Left renal pelvis (tissue), 4 donors: Measurements from ENCODE around the gene NKAPL. TPM values are rescaled to one million over a fixed set of nuclear protein-coding genes. Genes with fewer than 3 reads are reported as not detected.

ENCODE experiments used
- DNase-seq, 4 donors: peaks; one replicate each; pipeline ENCODE4 v3.0.0-alpha.2; 2013; ENCODE audit warnings: low read depth in 4 of 4, low spot score in 3 of 4
- polyA plus RNA-seq, 4 donors: library from polyadenylated mRNA; unstranded; fragments of 120-200 nt; gene quantifications; one replicate each; pipeline ENCODE4 v1.2.1, GENCODE V29; 2013; ENCODE audit not compliant: insufficient read length in 4 of 4

NKAPL gene
- polyA plus RNA-seq, 4 donors, result 0.91 to 3.0 (median 2.3) TPM

- DNase-seq, result no peak
These were observed 15.2 kb upstream of the NKAPL start for GRCh38 chr6:28243946-28244345.

DNA sequence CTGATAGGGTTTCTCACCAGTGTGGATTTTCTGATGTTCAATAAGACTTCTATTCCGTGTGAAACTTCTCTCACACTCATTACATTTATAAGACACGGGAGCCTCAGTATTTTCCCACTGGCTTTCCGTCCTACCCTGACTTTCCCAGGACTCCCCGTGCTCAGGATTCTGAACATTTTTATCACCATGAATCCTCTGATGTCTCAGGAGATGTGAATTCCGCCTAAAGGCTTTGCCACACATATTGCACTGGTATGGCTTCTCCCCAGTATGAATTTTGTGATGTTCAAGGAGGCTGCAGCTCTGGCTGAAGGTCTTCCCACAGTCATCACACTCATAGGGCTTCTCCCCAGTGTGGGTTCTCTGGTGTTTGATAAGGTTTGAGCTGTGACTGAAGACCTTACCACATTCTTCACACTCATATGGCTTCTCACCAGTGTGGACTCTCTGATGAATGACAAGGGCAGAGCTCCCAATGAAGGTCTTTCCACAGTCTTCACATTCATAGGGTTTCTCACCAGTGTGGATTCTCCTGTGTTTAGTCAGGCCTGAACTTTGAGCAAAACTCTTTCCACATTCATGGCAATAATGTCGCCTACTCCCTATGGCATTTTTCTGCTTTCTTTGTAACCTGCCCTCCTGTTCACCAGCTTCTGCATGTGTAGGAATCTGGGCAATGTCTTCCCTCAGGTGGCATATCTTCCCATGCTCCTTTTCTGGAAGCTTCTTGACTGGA, 13.7 kb upstream of the NKAPL start:
- DNase-seq, result no peak

- no peak for DNase-seq
These were observed 10.2 kb upstream of the NKAPL start for GRCh38 chr6:28248916-28249315.

- DNase-seq, result no peak
These were observed 8.3 kb upstream of the NKAPL start for GRCh38 chr6:28250747-28251146.

- DNase-seq, result no peak
These were observed 7.5 kb upstream of the NKAPL start for GRCh38 chr6:28251661-28252008.

DNA sequence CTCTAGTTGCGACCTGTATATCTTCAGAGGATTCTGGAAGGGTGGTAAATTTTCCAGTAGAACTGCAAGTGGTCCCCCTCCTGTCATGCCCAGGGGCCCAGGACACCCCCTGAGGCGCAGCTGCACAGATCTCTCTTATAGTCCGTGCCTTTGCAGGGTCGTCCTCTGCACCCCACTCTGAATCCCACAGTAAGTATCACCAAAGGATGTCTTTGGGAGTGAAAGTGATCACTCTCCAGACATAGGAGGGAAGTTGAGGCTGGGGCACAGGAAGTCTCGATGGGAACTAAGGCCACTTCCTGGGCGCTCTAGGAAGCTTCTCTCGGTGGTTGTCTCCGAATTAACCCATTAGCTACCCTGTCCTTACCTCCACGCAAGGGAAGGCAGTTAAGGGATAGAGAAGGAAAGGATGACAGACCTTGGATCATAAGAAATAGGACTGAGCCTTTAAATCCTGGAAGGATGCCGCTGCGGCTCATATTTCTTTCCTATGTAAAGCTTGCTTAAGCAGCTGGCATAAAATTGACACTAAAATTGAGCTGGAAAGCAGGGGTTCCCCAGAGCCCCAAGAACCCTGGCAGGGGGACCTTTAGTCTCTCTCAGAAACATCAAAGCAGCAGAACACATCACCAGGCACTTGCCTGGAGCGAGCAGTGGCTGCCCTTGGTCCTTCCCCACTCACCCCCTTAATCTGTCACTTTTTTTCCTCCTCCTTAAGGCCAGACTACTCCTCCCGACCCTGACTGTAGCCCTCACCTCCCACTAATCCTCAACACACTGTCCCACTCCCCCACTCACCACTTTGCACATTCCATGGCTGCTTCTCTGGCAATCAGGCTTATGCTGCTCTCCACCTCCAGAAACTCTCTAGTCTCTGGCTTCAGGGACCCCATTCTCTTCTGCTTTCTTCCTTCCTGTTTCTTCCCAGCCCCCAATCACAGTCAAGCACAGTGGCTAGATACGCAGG, 6.8 kb upstream of the NKAPL start, which contains the start of gene ZKSCAN4:
Gene ZKSCAN4, minus strand, starts transcription at position 261 of the 967 bp plus-strand sequence. CDS start 289 bp downstream, outside the sequence.
- peak; percentile 81 to 91 (median 86) for DNase-seq

- DNase-seq, result no peak
These were observed 5.0 kb upstream of the NKAPL start for GRCh38 chr6:28254121-28254519.

DNA sequence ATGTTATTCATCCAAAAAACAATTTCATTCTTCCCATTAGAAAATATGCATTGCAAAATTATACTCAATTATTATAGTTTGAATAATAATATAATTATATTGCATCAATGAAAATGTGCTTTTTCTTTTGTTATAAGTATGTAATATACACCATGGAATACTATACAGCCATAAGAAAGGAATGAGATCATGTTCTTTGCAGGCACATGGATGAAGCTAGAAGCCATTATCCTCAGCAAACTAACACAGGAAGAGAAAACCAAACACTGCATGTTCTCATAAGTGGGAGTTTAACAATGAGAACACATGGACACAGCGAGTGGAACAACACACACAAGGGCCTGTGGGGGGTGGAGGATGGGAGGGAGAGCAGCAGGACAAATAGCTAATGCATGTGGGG, 2.1 kb upstream of the NKAPL start:
- no peak for DNase-seq

GRCh38 chr6:28263922-28264321, 4.8 kb downstream of the NKAPL start:
- no peak for DNase-seq

GRCh38 chr6:28264834-28265401, 5.8 kb downstream of the NKAPL start:
- DNase-seq, result no peak

DNA sequence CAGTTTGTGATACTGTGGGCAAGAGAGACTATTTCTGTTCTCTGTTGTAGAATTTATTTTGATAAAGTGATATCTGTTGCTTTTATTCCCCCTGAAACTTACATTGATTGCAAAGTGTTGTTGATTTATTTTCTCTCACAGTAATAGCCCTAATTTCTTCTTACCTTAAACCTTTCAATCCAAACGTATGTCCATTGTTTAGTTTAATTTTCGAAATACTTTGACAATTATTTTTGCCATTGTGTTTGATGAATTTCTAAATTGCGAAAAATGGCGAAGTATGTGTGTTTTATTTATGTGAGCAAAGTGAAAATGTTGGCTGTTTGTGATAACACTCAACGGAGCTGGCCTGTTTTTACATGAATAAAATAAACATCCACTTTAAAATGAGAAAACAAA, 7.5 kb downstream of the NKAPL start:
- DNase-seq, result no peak

DNA sequence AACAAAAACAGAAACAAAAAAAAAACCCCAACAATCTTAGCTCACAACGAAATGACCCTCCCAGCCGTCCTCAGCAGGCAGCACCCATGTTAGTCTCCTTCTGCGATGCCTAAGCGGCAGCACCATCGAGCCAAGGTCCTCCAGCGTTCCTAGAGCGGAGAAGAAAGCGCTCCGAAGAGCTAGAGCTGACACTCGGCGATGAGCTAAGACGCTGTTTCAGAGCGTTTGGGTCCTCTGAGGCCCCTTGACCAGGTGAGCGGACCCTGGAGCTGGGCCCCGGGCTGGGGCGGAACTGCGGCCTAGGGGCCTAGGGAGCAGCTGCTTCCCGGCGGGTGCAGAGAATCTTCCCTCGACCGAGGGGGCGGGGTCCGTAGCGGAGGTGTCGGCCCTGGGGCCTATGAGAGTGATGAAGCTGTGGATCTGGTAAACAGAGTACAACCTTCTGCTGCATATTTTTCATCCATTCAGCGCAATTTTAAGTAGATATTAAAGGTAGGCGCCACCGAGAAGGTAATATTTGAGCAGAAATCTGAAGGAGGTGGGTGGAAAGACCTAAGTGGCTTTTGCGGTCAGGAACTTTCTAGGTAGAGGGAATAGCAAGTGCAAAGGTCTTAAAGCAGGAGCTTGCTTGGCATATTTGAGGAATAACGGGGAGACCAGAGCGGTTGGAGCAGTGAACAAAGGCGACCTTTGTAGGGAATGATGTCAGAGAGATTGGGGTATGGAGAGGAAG, 8.0 kb downstream of the NKAPL start, which contains the start of gene ZSCAN26:
Gene ZSCAN26, plus strand, starts transcription at position 182 of the 733 bp plus-strand sequence. CDS start 4,777 bp downstream, outside the sequence.
- DNase-seq, result peak; percentile 86 to 91 (median 90)

DNA sequence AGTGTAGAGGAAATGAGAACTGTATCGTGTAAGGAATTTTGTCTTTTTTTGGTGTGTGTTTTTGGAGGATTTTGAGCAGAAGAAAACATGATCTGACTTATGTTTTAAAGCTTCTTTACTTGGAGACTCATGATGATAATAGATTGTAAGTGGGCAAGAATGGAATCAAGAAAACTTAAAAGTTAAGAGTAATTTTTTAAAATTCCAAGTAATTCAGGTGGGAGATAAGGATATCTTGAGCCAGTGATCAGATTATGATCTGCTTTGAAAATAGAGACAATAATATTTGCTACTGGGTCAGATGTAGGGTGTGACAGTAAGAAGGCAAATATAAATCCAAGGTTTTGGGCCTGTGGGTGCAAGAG, 8.6 kb downstream of the NKAPL start:
- DNase-seq, result no peak

DNA sequence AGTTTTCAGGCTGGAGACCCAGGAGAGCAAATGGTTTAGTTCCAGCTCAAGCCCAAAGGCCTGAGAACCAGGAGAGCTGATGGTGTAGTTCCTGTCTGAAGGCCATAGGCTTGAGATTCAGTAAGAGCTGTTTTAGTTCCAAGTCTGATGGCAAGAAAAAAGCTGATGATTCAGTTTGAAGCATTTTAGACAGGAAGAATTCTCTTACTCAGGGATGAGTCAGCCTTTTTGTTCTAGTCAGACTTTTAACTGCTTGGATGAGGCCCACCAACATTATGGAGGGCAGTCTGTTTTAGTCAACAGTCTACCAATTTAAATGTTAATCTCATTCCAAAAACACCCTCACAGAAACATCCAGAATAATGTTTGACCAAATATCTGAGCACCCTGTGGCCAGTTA, 10.4 kb downstream of the NKAPL start:
- no peak for DNase-seq

- no peak for DNase-seq
These were observed 15.8 kb downstream of the NKAPL start for GRCh38 chr6:28274888-28275287.

- DNase-seq, result no peak
These were observed 18.6 kb downstream of the NKAPL start for GRCh38 chr6:28277746-28278145.

GRCh38 chr6:28280595-28281287, 21.6 kb downstream of the NKAPL start:
- DNase-seq, result no peak

- peak in 1 of 4 donors; percentile 40 for DNase-seq
These were observed 22.4 kb downstream of the NKAPL start, which contains the start of gene PGBD1 for GRCh38 chr6:28281288-28282064. TSS of gene PGBD1 (plus strand) at chr6:28281572. CDS start at chr6:28283814, 2,242 bp downstream.

DNA sequence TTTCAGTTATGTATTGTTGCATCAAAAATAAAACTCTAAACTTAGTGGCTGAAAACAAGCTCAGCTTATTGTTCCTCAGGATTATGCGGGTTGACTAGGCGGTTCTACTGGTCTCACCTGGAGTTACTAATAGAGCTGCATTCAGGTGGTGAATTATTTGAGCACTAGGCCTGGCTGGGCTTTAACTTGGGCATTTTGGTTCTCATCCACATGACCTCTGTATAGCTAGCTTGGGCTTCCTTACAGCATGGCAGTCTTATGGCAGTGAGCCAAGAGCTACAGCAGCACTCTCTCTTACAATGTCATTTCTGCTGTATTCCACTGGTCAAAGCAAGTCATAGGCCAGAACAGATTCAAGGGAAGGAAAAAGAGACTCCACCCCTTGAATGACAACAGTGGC, 23.8 kb downstream of the NKAPL start:
- no peak for DNase-seq
